SK-N-SH (cell line): ENCODE results near the gene UBL7. TPM values are rescaled to one million over a fixed set of nuclear protein-coding genes. Genes with fewer than 3 reads are reported as not detected.

Experiments
- CTCF ChIA-PET: fragments of 300-600, 350-600 bp; formaldehyde crosslinking; extraction: SDS; loops from one replicate; lab custom pipeline; 2021; lab: Yijun Ruan, JAX
- POLR2A ChIA-PET: fragments of 350-600 bp; sonication (Branson Sonifier 250); formaldehyde crosslinking; extraction: SDS; loops from one replicate; lab custom pipeline; 2020; ENCODE audit warnings: antibody characterized with exemption, inconsistent platforms; lab: Yijun Ruan, JAX
- DNase-seq: peaks from one replicate; pipeline ENCODE4 v3.0.0; 2012
- H2AFZ ChIP-seq: fragments of 200-600 bp; sonication (generic); 2 replicates; pipeline ENCODE4 v1.8.1; 2016; ENCODE audit warnings: antibody characterized with exemption, mild to moderate bottlenecking, low read depth
- H3F3A ChIP-seq: fragments of 200-600 bp; sonication (generic); replicated peaks from 2 replicates; pipeline ENCODE3; 2016; ENCODE audit warnings: antibody characterized with exemption, mild to moderate bottlenecking; ENCODE audit not compliant: insufficient read depth
- H3K27ac ChIP-seq, 2 experiments: fragments of 200-500 bp in 1 of 2; fragments of 200-600 bp in 1 of 2; sonication (Bioruptor generic) in 1 of 2; sonication (generic), shearing (Covaris generic) in 1 of 2; 2 replicates each; pipeline versions ENCODE4 v1.5.1 to v1.6.1; 2014 to 2016; ENCODE audit warnings: low read depth in 2 of 2, inconsistent platforms in 1 of 2, low read length in 1 of 2, mild to moderate bottlenecking in 1 of 2, mixed read lengths in 1 of 2
- H3K27me3 ChIP-seq: fragments of 200-600 bp; sonication (generic), shearing (Covaris generic); 2 replicates; pipeline ENCODE4 v1.6.1; 2016; ENCODE audit warnings: mixed run types; ENCODE audit not compliant: insufficient read depth
- H3K36me3 ChIP-seq, 2 experiments: fragments of 200-500 bp in 1 of 2; fragments of 200-600 bp in 1 of 2; sonication (Bioruptor generic) in 1 of 2; sonication (generic) in 1 of 2; replicated peaks in 1 of 2; 2 replicates each; pipeline versions ENCODE3 to v1.5.1; 2014 to 2016; ENCODE audit warnings: low read length in 1 of 2, mild to moderate bottlenecking in 1 of 2; ENCODE audit not compliant: insufficient read depth in 2 of 2, control insufficient read depth in 1 of 2
- H3K4me1 ChIP-seq, 2 experiments: fragments of 200-500 bp in 1 of 2; fragments of 200-600 bp in 1 of 2; sonication (Bioruptor generic) in 1 of 2; sonication (generic), shearing (Covaris generic) in 1 of 2; 2 replicates each; pipeline versions ENCODE4 v1.5.1 to v1.6.1; 2014 to 2016; ENCODE audit warnings: low read depth in 1 of 2, low read length in 1 of 2, mixed run types in 1 of 2; ENCODE audit not compliant: insufficient read depth in 2 of 2, control insufficient read depth in 1 of 2
- H3K4me2 ChIP-seq: fragments of 200-600 bp; sonication (generic), shearing (Covaris generic); 2 replicates; pipeline ENCODE4 v1.6.1; 2017; ENCODE audit warnings: mixed run types
- H3K4me3 ChIP-seq, 2 experiments: fragments of 200-500 bp in 1 of 2; fragments of 200-600 bp in 1 of 2; sonication (Bioruptor generic) in 1 of 2; sonication (generic), shearing (Covaris generic) in 1 of 2; 2 replicates each; pipeline versions ENCODE4 v1.5.1 to v1.8.1; 2014 to 2016; ENCODE audit warnings: low read depth in 2 of 2, inconsistent platforms in 1 of 2, low read length in 1 of 2, mild to moderate bottlenecking in 1 of 2, mixed read lengths in 1 of 2, moderate library complexity in 1 of 2
- H3K79me2 ChIP-seq: fragments of 200-600 bp; sonication (generic); 2 replicates; pipeline ENCODE4 v1.8.1; 2017; ENCODE audit warnings: mild to moderate bottlenecking; ENCODE audit not compliant: insufficient read depth
- H3K9ac ChIP-seq: fragments of 200-600 bp; sonication (generic); 2 replicates; pipeline ENCODE4 v1.6.1; 2017; ENCODE audit warnings: mixed run types
- H3K9me2 ChIP-seq: fragments of 200-600 bp; sonication (generic); 2 replicates; pipeline ENCODE4 v1.6.1; 2017; ENCODE audit warnings: mixed run types
- H3K9me3 ChIP-seq: fragments of 200-600 bp; sonication (generic); 2 replicates; pipeline ENCODE4 v1.6.1; 2017; ENCODE audit warnings: mixed run types, mild to moderate bottlenecking, moderate library complexity
- H4K20me1 ChIP-seq: fragments of 200-600 bp; sonication (generic); 2 replicates; pipeline ENCODE4 v1.6.1; 2017; ENCODE audit warnings: mild to moderate bottlenecking, mixed run types; ENCODE audit not compliant: insufficient read depth
- EP300 ChIP-seq, 2 experiments: IDR thresholded peaks; 2 replicates each; pipeline versions ENCODE4 v1.4.0 to v1.6.1; 2012; ENCODE audit warnings: borderline replicate concordance in 1 of 2, low read depth in 1 of 2, low read length in 1 of 2
- FOSL2 ChIP-seq: IDR thresholded peaks from 2 replicates; pipeline ENCODE4 v1.4.0; 2012; ENCODE audit warnings: low read depth, mild to moderate bottlenecking, moderate library complexity, borderline replicate concordance
- GABPA ChIP-seq: IDR thresholded peaks from 2 replicates; pipeline ENCODE4 v1.4.0; 2012; ENCODE audit warnings: low read depth, mild to moderate bottlenecking
- IRF3 ChIP-seq: fragments of 150-350 bp; IDR thresholded peaks from 2 replicates; pipeline ENCODE4 v1.6.1; 2016; ENCODE audit warnings: mild to moderate bottlenecking, low read depth, low read length
- MEF2A ChIP-seq: IDR thresholded peaks from 2 replicates; pipeline ENCODE4 v1.4.0; 2012; ENCODE audit warnings: low read depth, borderline replicate concordance
- NFIC ChIP-seq: IDR thresholded peaks from 2 replicates; pipeline ENCODE4 v1.4.0; 2012; ENCODE audit warnings: borderline replicate concordance
- NRF1 ChIP-seq: IDR thresholded peaks from 2 replicates; pipeline ENCODE4 v1.6.1; 2012; ENCODE audit warnings: low read depth, mild to moderate bottlenecking, low read length
- PBX3 ChIP-seq: IDR thresholded peaks from 2 replicates; pipeline ENCODE4; 2012
- POLR2AphosphoS5 ChIP-seq: IDR thresholded peaks from 2 replicates; pipeline ENCODE4 v1.6.1; 2012; ENCODE audit warnings: low read depth, low read length
- REST ChIP-seq: IDR thresholded peaks from 2 replicates; pipeline ENCODE4 v1.6.1; 2012; ENCODE audit warnings: mild to moderate bottlenecking, low read depth, low read length, moderate library complexity
- RFX5 ChIP-seq: IDR thresholded peaks from 2 replicates; pipeline ENCODE4 v1.6.1; 2012; ENCODE audit warnings: mild to moderate bottlenecking, improper control_type of control experiment, low read length
- TCF12 ChIP-seq: IDR thresholded peaks from 2 replicates; pipeline ENCODE4 v1.4.0; 2012
- TEAD4 ChIP-seq: IDR thresholded peaks from 2 replicates; pipeline ENCODE4 v1.4.0; 2012; ENCODE audit warnings: mild to moderate bottlenecking, borderline replicate concordance; ENCODE audit not compliant: insufficient read depth
- USF1 ChIP-seq: IDR thresholded peaks from 2 replicates; pipeline ENCODE4 v1.4.0; 2012; ENCODE audit warnings: low read depth, borderline replicate concordance
- WGBS: methylation state at CpG from one replicate; pipeline ENCODE4 v1.1.6; 2017; ENCODE audit warnings: low lambda C conversion rate; 5-methylcytosine and 5-hydroxymethylcytosine counted together
- polyA plus RNA-seq, 3 experiments: library from polyadenylated mRNA; depleted of rRNA; stranded (reverse); fragments of >200 nt; gene quantifications; 2 replicates each; pipeline ENCODE4 v1.2.3, GENCODE V29; 2012

UBL7 gene
- polyA plus RNA-seq, 1 of the 3 experiments (the other 2 are of a cell fraction): 81.1 TPM

GRCh38 chr15:74430510-74430951 is 30.4 kb downstream of the UBL7 start (continued):
- no peak for TF ChIP-seq USF1
- no peak for TF ChIP-seq GABPA
- TF ChIP-seq EP300 (IDR thresholded peaks at IDR 0.05; ENCODE audit: borderline replicate concordance in 1 of 2, low read depth in 1 of 2, low read length in 1 of 2): no peak
- no peak for TF ChIP-seq TCF12

- H2AFZ ChIP-seq: no peak overlapping the region
- H3K27me3 ChIP-seq: 0 out of 2 replicates have a peak, but pooled peaks cover 4% of the 10 kb centered on the region
- no peaks in the 10 kb centered on the region for H3K9me3 ChIP-seq
- no peaks in the 10 kb centered on the region for H4K20me1 ChIP-seq
- H3K27ac ChIP-seq: no peak overlapping the region
- peaks cover 0 to 13% of the 10 kb centered on the region in 2 experiments; a peak in 1 of 4 replicates for H3K4me1 ChIP-seq
- TF ChIP-seq FOSL2 (no peak), MEF2A (no peak)
- no peaks in the 10 kb centered on the region for H3K79me2 ChIP-seq
- no peak overlapping the region for H3K4me2 ChIP-seq
- no peak overlapping the region for H3K9ac ChIP-seq
- no peaks in the 10 kb centered on the region for H3K36me3 ChIP-seq
- H3F3A ChIP-seq: no peaks in the 10 kb centered on the region
- CTCF ChIA-PET: interaction anchor here (0.6 to 36.5 kb wide), 3 partner anchors 8 to 454 kb away, joined by 3 to 779 read pairs (median 3); partner anchors contain the start of gene CYP11A1
- 93% methylated on average over 6 of the region's 6 CpGs for WGBS
- no peaks in the 10 kb centered on the region for H3K9me2 ChIP-seq
- no peak overlapping the region for H3K4me3 ChIP-seq
- POLR2A ChIA-PET: interaction anchor here (0.6 kb wide), 1 partner anchor 159 kb away, joined by 3 read pairs; no protein-coding TSS in a partner anchor
- no peak for DNase-seq
Observed at GRCh38 chr15:74429781-74430400, 31.1 kb downstream of the UBL7 start.

- H2AFZ ChIP-seq: no peak overlapping the region
- CTCF ChIA-PET: interaction anchor here (0.6 to 36.5 kb wide), 4 partner anchors 9 to 453 kb away, joined by 3 to 779 read pairs (median 4); partner anchors contain the start of gene CYP11A1
- H3K36me3 ChIP-seq: no peaks in the 10 kb centered on the region
- H3K27ac ChIP-seq: no peak overlapping the region
- peaks cover 0 to 8% of the 10 kb centered on the region in 2 experiments; a peak in 1 of 4 replicates for H3K4me1 ChIP-seq
- POLR2A ChIA-PET: interaction anchor here (0.6 kb wide), 1 partner anchor 160 kb away, joined by 3 read pairs; no protein-coding TSS in a partner anchor
- DNase-seq: no peak
- WGBS: 88% methylated on average over 6 of the region's 14 CpGs
- no peaks in the 10 kb centered on the region for H3K79me2 ChIP-seq
- H3K9me2 ChIP-seq: no peaks in the 10 kb centered on the region
- 0 out of 2 replicates have a peak, but pooled peaks cover 4% of the 10 kb centered on the region for H3K27me3 ChIP-seq
- H3K9ac ChIP-seq: no peak overlapping the region
- H3F3A ChIP-seq: no peaks in the 10 kb centered on the region
- H3K9me3 ChIP-seq: no peaks in the 10 kb centered on the region
- no peak overlapping the region for H3K4me3 ChIP-seq
- no peaks in the 10 kb centered on the region for H4K20me1 ChIP-seq
- H3K4me2 ChIP-seq: no peak overlapping the region
- TF ChIP-seq NFIC (no peak), REST (no peak), RFX5 (no peak), TEAD4 (no peak), IRF3 (no peak), PBX3 (no peak), TCF12 (no peak), NRF1 (no peak), POLR2AphosphoS5 (no peak)
Observed at GRCh38 chr15:74428970-74429780, 31.8 kb downstream of the UBL7 start.
